HG03196 (cell line): Measurements from ENCODE around the gene ATXN7L1.

Experiments
- ATAC-seq: cut with Tn5 transposase; IDR thresholded peaks from one replicate; pipeline ENCODE4 v1.9.1; 2021; ENCODE audit not compliant: unreplicated experiment

Gene ATXN7L1

DNA sequence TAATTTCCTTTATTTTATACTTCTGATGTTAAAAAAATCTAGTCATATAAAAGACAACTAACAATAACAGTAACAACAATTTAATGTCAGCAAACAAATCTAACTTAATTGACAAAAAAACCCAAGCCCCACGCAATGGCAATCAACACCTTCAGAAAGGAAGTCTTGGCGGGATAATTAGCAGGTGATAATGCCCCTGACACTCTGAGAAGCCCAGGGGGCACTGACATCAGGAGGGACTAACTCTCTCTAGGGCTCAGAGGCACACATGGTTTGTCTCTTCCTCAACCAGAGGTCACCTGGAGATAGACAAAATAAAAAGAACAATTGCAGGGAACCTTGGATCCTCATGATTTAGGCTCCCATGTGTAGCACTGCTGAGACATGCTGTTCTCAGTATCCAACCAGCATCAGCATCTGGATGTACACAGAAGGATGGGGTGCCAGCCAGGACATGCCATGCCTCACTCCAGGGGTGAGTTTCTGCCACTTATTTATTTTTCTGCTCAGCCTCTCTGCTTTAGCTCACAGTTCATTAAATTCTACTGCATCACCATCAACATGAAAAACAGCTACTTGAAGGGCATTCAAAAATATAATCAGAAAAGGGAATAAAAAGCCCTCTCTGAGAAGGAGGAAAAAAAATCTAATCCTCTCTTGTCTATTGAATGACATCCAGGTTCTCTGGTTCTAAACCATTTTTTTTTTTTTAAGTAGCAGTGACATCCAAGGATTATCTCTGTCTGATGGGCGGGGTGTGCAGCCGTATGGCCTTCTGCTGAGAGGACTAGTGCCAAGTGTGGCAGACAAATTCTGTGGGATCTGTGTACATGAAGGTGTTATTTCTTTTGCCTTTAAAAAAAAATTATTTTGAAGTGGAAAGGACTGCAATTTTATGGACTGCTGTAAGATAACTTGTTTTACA is 96.3 kb downstream of the ATXN7L1 start:
- no peak for ATAC-seq

DNA sequence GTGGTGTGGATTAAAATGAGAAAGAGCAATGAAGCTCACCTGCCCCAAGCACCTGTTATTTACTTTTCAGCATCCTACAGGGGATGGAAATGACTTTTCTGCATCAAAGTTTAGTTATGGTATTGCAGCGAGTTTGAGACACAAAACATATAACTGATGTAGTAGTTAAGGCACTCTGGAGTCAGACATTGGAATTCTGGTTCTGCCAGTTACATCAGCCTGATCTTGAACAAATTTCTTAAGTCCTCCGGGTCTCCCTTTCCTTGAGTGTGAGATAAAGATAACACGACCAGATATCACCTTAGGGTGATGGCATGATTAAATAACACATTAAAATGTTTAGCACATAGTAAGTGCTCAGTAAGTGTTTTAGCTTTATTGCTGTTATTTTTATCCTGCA is 97.4 kb downstream of the ATXN7L1 start:
- ATAC-seq, result no peak

DNA sequence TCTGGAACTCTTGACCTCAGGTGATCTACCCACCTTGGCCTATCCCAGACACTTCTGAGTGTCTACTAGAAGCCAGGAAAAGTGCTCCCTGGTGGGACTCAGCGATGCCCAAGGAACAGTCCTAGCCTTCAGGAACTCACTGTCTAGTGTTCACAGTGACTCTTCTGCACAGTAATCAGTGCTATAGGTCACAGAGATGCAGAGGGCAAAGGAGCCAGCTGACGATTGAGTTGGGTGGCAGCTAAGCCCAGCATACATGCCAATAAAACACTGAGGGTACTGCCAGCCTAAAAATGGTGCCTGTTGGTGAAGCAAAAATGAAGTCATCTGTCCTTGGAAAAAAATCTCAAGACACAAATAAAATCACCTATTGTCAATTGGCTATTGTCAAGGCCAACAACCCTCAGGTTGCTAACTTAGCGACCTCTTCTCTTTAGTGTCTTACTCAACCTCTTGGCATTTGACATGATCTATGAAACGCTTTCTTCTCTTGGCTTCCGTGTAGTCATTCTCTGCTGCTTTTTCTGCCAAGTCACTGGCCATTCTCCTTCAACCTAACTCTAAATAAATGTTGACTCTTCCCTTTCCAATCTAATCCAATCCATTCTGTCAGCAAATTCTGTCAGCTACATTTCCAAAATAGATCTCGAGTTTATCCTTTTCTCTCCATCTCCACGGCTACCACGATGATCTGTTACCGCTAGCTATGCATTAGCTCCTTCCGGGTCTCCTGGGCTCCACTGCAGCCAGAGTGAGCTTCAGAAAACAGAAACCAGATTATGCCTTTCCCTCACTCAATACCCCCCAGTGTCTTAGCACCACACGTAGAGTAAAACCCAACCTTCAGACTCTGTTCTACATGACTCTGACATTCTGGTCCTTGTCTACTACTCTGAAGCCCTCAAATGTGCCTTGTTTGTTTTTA is 99.2 kb downstream of the ATXN7L1 start:
- ATAC-seq, result no peak

DNA sequence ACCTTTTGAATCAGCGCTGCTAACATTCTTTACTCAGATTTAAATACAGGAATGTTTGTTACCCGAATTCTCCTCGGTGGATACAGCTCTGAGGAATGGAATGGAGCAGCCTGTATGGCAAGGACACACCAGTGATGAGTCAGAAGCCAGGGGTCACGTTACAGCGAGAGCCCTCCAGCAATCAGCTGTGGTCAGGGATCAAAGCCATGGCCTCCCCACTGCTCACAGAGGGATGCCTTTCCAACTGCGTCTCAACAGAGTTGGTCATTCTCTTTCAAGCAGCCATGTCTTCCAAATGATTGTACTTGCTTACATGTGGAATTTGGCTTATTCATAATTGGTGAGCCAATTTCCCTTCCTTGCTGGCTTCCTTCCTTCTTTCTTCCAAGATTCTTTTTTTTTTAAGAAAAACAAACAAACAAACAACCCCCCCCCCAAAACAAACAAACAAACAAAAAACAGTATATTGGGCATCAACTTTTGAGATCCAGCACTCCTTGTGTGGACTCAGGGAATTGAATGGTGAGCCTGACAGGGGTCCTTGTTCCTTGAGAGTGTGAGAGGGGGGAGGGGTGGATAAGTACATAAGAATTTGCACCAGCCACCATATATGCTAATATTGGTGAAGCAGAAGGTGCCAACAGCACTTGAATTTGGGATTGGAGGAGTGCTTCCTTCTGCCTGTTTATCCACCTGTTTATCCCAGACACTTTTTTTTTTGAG is 100.2 kb downstream of the ATXN7L1 start:
- ATAC-seq, result no peak

DNA sequence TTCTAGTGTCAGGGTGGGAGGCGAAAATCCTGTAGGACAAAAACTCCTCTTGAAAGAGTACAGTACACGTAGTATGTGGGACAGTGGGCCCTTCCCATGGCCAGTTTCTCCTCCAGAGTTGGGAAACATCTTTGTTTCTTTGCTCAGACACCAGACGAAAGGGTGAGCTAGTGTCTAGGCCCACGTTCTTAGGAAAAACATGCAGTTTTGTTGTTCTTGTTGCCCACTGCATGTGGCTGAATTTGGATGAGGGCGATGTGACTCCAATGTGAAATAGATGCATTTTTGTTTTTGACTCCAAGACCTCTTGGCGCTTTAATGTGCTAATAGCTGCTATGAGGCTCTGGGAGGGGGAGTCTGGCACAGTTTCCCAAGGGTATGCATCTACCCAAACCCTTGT is 100.8 kb downstream of the ATXN7L1 start:
- no peak for ATAC-seq

DNA sequence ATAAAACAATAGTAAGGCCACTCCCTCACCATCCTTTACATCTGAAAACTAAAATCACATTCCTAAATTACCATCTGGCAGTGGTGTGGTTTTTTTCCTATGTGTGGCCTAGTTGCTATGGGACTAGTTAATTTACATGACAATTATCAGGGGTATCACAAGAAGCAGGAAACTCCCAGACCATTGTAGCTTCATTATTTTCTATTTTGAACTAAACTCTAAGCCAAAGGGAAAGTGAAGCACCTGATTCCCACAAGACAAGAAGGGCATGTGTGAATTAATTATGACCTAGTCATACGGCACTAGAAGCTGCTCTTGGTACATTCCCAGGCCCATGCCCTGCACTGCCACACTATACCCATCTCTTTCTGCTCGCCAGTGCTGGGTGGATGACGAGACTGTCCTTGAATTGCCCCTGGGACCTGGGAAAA is 103.4 kb downstream of the ATXN7L1 start:
- no peak for ATAC-seq

DNA sequence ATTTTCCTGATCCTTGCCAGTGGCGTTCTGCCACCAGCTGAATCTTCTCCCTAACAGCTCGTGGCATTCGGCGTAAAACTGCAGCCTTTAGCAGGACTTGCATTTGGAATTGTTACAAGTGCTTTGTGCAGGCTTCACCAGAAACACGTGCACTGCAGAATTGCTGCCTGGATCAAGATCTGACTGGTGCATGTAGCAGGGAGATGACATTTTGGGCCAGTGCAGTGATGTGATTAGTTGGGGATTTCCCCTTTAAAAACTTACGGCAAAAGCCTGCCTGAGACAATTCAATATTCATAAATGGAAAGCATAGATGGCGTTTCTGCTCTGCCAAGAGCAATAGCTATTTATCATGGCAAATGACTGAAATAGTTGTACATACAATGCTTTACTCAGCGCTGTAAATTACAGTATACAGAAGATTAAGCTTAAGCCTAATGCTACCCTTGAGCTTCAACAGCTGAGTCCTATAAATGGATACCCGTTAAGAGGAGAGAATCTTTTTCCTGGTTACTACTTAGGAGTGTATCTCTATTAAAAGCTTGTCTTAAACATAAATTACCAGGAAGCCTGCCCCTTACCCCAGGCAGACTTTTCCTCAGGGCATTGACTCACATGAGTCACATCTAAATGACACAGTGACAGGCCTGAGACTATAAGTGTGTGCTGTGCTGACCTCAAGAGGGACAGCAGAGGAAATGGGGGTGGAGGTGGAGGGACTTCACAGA is 106.3 kb downstream of the ATXN7L1 start:
- ATAC-seq, result no peak

DNA sequence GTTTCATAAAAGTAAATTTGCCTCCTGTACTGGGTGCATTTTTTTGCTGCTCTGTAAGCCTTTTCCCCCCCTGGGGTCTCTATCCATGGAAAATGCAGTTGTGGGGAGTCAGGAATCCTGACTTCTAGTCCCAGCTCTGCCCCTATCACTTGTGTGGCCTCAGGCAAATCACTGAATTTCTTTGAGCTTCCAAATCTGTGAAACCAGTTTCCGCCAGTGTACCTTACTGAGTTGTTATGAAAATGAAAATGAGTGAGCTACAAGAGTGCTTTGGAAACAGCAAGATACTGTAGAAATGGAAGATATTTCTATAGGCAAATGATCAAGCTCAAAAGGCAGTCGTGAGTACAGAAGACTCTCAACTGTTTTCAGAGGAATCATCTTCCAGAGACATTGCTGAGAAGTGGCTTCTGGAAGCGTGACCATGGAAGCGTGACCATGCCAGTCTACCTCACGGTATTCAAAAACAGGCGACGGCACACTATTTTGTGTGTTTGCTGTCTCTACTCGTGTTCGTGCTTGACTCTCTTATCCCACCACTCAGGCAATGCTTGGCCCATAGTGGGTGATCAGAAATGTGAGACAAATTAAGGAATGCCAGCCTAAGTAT is 107.4 kb downstream of the ATXN7L1 start:
- no peak for ATAC-seq

DNA sequence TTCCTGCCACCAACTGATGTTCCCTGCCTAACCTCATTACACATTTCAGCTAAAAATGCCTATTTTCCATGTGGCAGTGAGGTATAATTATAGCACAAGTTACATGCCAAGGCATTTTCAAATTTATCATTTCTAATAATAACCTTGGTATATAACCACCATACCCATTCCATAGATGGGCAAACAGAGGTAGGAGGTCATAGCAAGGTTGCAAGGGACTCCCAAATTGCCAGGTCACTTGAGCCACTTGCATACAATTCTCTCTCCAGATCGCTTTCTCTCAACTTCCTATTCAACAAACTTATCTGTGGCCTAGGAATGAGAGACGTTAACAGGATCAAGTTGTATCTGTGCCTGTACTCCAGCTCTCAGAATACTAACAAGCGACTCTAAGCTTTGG is 108.3 kb downstream of the ATXN7L1 start:
- no peak for ATAC-seq

DNA sequence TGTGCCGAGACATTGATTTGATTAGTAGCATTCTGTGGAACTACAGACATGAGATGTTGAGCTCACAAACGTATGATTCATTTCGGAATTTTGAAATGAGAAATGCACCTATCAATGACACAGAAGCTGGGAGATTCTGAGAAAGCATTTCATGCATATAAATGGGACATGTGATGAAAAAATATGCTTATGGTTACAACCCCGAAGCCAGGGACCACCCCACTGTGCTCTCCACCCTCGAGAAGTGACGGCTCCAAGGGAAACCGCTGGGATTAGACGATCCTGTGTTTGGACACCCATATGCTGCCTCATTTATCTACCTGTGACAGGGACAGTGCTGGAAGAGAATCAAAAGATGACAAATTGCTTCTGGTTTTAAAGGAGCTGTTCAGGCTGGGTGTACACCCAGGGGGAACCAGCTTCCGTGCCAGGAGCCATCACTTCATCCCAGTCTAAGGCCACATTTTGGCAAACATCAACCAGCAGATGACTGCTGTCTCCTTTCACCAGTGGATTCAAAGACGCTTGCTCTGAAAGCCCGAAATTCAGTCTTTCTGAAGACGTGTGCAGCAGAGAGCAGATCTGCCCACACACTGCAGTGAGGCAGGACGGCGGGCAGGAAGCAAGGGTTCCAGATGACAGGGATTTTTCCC is 109.9 kb downstream of the ATXN7L1 start:
- ATAC-seq, result no peak

DNA sequence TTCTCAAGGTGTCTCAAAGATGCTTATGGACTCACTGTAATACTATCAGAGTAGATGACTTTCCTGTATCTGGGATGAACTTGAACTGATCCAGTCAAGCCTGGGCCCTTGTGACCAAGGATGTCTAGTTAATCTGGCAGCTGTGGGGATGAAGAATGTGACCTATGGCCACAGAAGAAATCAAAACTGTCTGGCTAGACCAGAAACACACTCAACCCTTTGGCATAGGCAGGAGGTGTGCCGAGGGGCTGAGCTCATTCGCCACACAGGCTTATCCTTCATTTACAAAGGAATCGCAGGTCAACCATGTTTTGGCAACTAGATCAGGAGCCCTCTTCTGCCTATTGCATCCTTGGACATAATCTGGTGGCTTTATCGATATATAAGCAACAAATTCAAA is 110.6 kb downstream of the ATXN7L1 start:
- no peak for ATAC-seq

DNA sequence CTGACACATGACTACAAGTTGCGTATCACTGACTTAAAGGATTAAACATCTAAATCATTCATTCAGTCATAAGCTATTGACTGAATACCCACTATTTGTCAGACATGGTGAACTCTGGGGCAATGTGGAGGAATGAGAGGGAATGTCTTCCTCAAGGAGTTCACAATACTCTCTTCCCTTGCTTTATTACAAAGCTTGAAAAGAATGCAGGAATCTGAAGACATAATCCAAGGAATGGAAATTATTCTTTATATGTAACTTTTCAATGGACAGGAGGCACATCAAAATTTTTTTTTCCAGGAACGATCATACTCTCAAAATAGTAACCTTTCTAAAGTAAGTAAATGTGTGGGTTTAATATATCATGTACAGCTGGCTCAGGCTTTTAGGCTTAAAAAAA is 111.9 kb downstream of the ATXN7L1 start:
- ATAC-seq, result no peak

DNA sequence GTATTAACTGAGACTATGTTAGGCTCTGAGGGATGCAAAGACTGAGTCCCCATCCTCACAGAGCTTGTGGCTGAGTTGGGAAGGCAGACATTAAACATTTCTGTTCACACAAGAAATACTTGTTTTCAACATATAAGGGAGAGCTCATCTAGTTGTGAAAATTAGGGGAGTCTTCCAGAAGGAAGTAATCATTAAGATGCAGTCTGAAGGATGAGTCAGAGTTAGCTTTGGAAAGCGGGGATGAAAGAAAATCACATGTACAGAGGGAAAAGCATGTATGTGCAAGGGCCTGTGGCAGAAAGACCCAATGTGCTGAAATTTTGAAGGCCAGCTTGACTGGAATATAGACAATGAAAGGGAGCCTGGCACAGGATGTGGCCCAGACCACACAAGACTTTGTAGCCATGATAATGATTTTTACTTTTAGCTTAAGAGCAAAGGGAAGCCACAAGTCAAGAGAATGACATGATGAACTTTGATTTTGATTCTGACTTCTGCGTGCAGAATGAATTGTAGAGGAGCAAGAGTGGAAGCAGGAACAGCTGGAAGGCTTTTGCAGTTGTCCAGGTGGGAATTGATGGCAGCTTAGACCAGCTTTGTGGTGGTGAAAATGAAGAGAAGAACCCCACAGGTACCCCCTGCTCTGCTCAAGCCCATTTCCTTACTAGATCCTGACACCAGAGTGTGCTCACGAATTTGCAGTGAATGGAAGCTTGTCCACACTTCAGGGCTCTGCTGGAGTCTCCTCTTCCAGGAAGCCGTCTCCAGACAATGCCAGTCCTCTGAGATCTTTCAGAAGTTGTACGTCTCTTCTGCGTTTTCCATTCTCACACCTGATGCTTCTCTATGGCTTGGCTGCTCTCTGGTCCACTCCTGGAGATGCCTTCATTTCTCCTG is 115.6 kb downstream of the ATXN7L1 start:
- ATAC-seq, result no peak

DNA sequence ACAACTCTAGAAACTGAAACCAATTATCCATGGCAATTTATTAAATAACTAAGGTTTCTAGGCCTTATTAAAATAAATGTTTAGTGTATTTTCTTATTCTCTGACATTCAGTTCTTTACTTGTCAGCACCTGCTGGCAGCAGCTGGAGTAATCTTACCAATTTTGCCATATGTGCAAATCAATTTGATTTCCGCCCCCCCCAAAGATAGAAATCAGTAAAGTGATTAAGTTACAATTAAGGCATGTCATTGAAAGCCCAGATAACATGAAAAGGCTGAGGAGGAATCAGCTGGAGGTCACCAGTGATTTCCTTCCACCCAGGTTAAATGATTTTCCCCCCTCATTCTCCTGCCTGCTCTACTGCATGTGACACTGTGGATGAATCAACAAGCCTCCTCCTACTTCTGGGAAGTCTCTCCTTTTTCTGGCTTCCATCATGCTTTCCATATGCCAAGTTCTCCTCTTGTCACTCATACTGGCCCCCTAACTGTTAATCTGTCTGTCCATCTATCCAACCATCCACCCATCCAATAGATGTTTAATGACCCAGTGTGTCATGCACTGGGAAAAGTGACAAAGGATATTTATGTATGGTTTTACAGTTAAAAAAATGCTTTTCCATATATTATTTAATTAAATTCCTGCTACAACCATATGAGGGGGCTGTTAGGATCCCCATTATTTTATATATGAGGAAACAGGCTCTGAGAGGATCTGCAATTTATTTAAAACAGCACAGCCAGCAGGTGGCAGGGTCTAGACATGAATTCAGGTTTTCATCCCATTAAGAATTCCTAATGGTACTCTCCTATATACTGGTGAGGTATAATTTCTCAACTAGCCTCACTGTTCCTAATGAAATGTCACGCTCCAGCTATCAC is 116.5 kb downstream of the ATXN7L1 start:
- ATAC-seq, result no peak

DNA sequence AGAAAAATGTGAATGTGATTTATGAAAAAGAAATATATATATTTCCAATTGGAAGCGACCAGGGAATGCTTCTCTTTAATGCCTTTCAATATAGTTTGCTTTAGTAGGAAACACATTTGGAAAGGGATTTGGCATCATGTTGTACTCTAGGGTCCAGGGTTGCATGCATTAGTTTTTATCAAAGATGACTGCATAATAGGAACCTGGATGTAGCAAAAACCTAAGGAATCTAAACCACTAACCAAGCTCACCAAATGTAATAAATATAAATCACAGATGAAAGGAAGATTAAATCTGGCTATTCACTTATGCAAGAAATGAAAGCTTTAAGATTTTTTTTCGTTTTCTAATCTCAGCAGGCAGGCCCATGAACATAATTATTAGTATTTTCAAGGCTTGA is 120.0 kb downstream of the ATXN7L1 start:
- ATAC-seq, result no peak

DNA sequence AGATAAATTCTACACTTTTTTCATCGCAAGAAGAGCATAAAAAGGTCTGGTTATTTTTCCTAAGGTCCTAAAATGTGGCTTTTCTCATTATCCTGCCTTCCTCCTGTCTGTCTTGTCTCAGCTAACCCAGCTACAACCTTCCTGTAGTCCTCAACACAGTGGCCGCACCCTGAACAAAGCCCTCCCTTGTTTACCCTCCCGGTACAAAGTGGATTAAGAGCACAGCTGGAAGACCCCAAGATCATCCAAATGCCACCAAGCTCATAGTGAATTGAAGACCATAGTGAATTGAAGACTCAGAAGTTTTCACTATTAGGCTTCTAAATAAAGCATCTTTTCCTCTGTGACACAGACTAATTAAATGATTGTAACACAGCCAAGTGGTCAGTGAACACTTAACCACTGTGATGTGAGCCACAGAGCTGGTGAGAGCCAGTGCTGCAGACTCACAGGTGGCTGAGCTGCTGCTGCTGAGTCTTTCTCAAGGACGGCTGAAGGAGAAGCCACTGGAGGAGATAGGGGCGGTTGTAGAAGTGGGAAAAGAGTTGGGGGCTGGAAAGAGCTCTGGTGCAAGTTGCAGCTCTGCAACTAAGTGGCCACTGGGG is 123.6 kb downstream of the ATXN7L1 start:
- no peak for ATAC-seq

DNA sequence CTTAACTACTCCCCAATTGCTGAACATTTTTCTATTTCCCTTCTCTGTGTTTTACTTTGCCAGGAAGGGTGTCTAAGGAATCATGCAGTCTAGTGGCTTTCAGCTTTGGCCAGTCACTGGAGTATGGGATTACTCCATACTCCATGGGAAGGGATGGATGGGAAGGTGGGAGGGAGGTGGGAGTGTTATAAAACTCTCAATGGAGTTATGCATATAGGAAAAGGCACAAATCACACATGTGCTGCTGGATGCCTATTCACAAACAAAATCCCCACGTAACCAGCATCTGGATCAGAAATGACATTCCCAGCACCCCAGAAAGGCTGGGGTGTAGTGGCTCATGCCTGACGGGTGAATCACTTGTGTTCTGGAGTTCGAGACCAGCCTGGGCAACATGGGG is 125.3 kb downstream of the ATXN7L1 start:
- ATAC-seq, result no peak
